ENCODE measurements around the gene AP3B2. TPM values are rescaled to one million over a fixed set of nuclear protein-coding genes. Genes with fewer than 3 reads are reported as not detected.

The AP3B2 gene
- total and polyA plus RNA-seq, 2 experiments from 2014 or later: 0.86 to 2.0 TPM

DNA sequence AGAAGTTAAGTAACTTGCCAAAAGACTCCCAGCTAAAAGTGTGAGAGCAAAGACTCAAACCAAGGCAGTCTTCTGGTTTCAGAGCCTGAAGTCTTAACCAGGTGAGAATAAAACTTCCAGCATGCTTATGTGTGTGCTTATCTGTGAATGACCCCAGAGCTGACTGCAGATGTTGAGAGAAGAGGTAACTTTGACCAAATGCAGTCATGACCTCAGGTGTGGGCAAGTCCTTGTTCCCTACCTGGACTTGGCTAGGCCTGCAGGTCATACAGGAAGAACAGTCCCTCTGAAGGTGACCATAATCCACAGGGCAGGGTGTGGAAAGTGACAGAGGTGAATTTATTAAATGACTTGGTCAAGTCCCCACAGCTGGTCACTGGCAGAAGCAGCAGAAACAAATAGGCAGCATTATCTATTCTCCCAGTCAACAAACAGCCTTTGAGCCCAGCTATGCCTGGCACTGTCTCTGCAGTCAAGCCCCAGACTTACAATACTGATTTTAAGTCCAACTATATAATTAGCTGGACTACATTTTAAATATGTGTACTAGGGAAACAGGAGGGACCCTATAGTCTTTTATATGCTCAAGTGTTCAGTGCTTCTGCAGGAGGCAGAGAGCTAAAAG, 59.5 kb downstream of the AP3B2 start:
- Histone ChIP-seq H3K4me2 (ENCODE audit: unreplicated experiment) (no peak overlapping the region), H3K36me3 (ENCODE audit: low read depth) (no peaks in the 10 kb centered on the region), H3F3A (ENCODE audit: insufficient read depth) (peaks cover 8% of the 10 kb centered on the region; the same call in 1 of the 2 replicates), H3K9me3 (ENCODE audit: low read depth) (no peaks in the 10 kb centered on the region), H3K27ac (no peak overlapping the region), H4K20me1 (ENCODE audit: insufficient read depth) (no peaks in the 10 kb centered on the region), H2AFZ (no peak overlapping the region), H3K9ac (no peak overlapping the region), H3K4me3 (no peak overlapping the region), H3K27me3 (replicated peaks; ENCODE audit: insufficient read depth) (no peaks in the 10 kb centered on the region), H3K4me1 (ENCODE audit: insufficient read depth) (no peaks in the 10 kb centered on the region), H3K79me2 (ENCODE audit: insufficient read depth) (no peaks in the 10 kb centered on the region), H3K9me2 (ENCODE audit: insufficient read depth) (no peaks in the 10 kb centered on the region)
- no peak for TF ChIP-seq EZH2phosphoT487 (IDR thresholded peaks at IDR 0.05; ENCODE audit: insufficient read depth, low read depth)
- no peak for DNase-seq
- in situ Hi-C loops (cut with MboI): no loop called here

DNA sequence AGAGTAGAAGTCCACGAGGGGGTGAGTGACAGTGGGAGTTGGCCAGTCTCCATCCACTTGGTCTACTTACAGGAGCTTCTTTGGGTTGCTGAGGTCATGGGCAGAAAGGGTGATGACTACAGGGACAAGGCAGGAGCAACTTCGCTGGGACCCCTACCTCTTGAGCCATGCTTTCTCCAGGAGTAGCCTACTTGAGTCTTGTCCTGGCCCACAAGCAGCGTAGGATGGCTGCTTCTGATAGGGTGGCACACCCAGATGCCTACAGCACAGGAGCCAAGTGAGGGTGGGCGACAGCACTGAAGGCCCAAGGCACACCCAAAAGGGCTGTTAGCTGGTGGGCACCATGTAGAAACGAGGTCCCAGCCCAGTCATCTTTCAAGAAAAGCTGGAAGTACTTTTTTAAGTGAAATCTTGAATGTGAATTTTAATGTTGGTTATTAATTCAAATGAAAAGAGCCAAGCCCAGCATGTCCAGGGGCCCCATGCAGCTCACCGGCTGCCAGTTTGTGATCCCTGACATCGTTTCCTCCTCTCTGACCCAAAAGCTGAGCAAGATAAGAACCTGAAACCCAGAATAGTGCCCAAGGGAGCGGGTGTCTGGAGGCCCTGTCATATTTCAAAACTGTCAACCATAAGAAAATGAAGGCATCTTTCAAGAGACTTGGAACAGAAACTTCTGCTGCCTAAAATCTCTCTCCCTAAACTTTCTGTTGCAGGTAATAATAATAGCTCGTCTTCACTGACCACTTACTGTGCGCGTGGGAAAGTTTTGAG, 60.3 kb downstream of the AP3B2 start:
- peaks cover 4% of the 10 kb centered on the region; the same call in 1 of the 2 replicates for H3K27me3 ChIP-seq (replicated peaks; ENCODE audit: insufficient read depth)
- WGBS, 2 experiments (ENCODE audit: low coverage in 1 of 2, low lambda C conversion rate in 2 of 2, missing lambda C conversion rate in 2 of 2): 82 to 90% methylated on average over 11 of the region's 11 CpGs
- TF ChIP-seq EZH2phosphoT487 (IDR thresholded peaks at IDR 0.05; ENCODE audit: insufficient read depth, low read depth): no peak
- TF ChIP-seq EZH2 (IDR thresholded peaks at IDR 0.05; ENCODE audit: insufficient read depth, poor library complexity, severe bottlenecking): no peak
- H3K4me3 ChIP-seq: no peak overlapping the region
- in situ Hi-C loops (cut with MboI): no loop called here
- no peaks in the 10 kb centered on the region for H3K4me1 ChIP-seq (ENCODE audit: insufficient read depth)
- no peaks in the 10 kb centered on the region for H4K20me1 ChIP-seq (ENCODE audit: insufficient read depth)
- H3K9ac ChIP-seq: no peak overlapping the region
- no peaks in the 10 kb centered on the region for H3K9me2 ChIP-seq (ENCODE audit: insufficient read depth)
- H3K36me3 ChIP-seq (ENCODE audit: low read depth): no peaks in the 10 kb centered on the region
- no peak for DNase-seq
- H3K79me2 ChIP-seq (ENCODE audit: insufficient read depth): no peaks in the 10 kb centered on the region
- no peak overlapping the region for H3K4me2 ChIP-seq (ENCODE audit: unreplicated experiment)
- H3K27ac ChIP-seq: no peak overlapping the region
- H3F3A ChIP-seq (ENCODE audit: insufficient read depth): peaks cover 8% of the 10 kb centered on the region; the same call in 1 of the 2 replicates
- H2AFZ ChIP-seq: no peak overlapping the region
- no peaks in the 10 kb centered on the region for H3K9me3 ChIP-seq (ENCODE audit: low read depth)

DNA sequence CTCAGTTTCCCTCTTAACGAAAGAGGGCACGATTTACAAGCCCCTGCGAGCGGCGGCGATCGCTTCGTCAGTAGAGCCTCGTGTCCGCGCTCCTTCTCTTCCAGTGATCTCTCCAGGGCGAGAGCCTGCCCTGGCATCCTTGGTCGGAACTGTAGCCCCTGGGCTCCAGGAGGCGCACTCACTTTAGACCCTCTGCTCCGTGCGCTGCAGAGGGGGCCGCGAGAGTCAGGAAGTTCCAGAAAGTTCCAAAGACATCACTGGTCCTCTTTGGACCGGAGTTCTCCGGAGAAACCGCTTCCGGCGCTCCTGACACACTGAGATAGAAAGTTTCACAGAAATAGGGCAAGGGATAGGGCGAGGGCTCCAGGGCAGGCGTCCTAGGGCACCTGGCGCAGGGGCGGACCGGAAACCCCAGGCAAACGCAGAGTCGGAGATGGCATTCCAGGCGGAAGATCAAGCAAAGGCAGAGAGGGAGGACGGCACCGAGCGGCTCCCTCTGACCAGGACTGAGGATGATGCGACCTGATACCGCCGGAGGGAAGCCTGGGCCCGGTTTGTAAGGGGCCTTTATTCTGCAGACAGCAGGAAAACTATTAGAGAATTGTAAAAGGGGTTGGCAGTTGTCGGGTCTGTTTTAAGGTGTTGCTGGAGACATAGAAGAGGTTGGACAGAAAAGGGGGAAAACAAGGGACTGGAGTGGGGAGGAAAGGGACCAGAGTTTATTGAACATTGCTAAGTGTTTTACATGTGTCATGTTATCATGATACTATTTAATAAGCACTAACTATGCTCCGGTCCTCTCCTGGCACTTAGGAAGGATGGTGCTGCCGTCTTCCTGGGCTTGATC, 61.2 kb downstream of the AP3B2 start:
- Histone ChIP-seq H3K79me2 (ENCODE audit: insufficient read depth) (no peaks in the 10 kb centered on the region), H3F3A (ENCODE audit: insufficient read depth) (peaks cover 8% of the 10 kb centered on the region; the same call in 1 of the 2 replicates), H4K20me1 (ENCODE audit: insufficient read depth) (no peaks in the 10 kb centered on the region), H3K9me3 (ENCODE audit: low read depth) (no peaks in the 10 kb centered on the region), H3K36me3 (ENCODE audit: low read depth) (no peaks in the 10 kb centered on the region), H2AFZ (peak overlapping the region; percentile 80), H3K4me3 (peak overlapping the region; percentile 68), H3K9ac (peak overlapping the region; percentile 46; the same call in 1 of the 2 replicates), H3K4me2 (ENCODE audit: unreplicated experiment) (peak overlapping the region; percentile 64), H3K27me3 (replicated peaks; ENCODE audit: insufficient read depth) (peaks cover 4% of the 10 kb centered on the region; the same call in 1 of the 2 replicates), H3K27ac (no peak overlapping the region), H3K4me1 (ENCODE audit: insufficient read depth) (no peaks in the 10 kb centered on the region), H3K9me2 (ENCODE audit: insufficient read depth) (no peaks in the 10 kb centered on the region)
- WGBS, 2 experiments (ENCODE audit: low coverage in 1 of 2, low lambda C conversion rate in 2 of 2, missing lambda C conversion rate in 2 of 2): 23% methylated on average over 41 of the region's 41 CpGs
- TF ChIP-seq EZH2phosphoT487 (IDR thresholded peaks at IDR 0.05; ENCODE audit: insufficient read depth, low read depth) (no peak), EZH2 (IDR thresholded peaks at IDR 0.05; ENCODE audit: insufficient read depth, poor library complexity, severe bottlenecking) (no peak)
- in situ Hi-C loops (cut with MboI): no loop called here
- peak; percentile 33 for DNase-seq

- 0 to 2% methylated on average over 15 to 36 of the region's 49 CpGs for WGBS, 2 experiments (ENCODE audit: low coverage in 1 of 2, low lambda C conversion rate in 2 of 2, missing lambda C conversion rate in 2 of 2)
Measured at GRCh38 chr15:82647835-82648256, 61.8 kb downstream of the AP3B2 start.

More at GRCh38 chr15:82647835-82648256, 61.8 kb downstream of the AP3B2 start:
- H3K4me3 ChIP-seq: peak overlapping the region; percentile 68
- H3K27me3 ChIP-seq (replicated peaks; ENCODE audit: insufficient read depth): peaks cover 4% of the 10 kb centered on the region; the same call in 1 of the 2 replicates
- H3K9ac ChIP-seq: peak overlapping the region; percentile 46
- H3K9me3 ChIP-seq (ENCODE audit: low read depth): no peaks in the 10 kb centered on the region
- H3K36me3 ChIP-seq (ENCODE audit: low read depth): no peaks in the 10 kb centered on the region
- no peak for DNase-seq
- peaks cover 8% of the 10 kb centered on the region; the same call in 1 of the 2 replicates for H3F3A ChIP-seq (ENCODE audit: insufficient read depth)
- peak overlapping the region; percentile 80 for H2AFZ ChIP-seq
- TF ChIP-seq EZH2 (IDR thresholded peaks at IDR 0.05; ENCODE audit: insufficient read depth, poor library complexity, severe bottlenecking) (no peak), EZH2phosphoT487 (IDR thresholded peaks at IDR 0.05; ENCODE audit: insufficient read depth, low read depth) (no peak)
- peak overlapping the region; percentile 64 for H3K4me2 ChIP-seq (ENCODE audit: unreplicated experiment)
- H3K4me1 ChIP-seq (ENCODE audit: insufficient read depth): no peaks in the 10 kb centered on the region
- in situ Hi-C loops (cut with MboI): no loop called here
- no peaks in the 10 kb centered on the region for H3K9me2 ChIP-seq (ENCODE audit: insufficient read depth)
- no peak overlapping the region for H3K27ac ChIP-seq
- H3K79me2 ChIP-seq (ENCODE audit: insufficient read depth): no peaks in the 10 kb centered on the region
- no peaks in the 10 kb centered on the region for H4K20me1 ChIP-seq (ENCODE audit: insufficient read depth)

Measured in GM23248 (cell line).